A549 treated with ZK216348 at 1 μM for 4 hours (cell line): ENCODE measurements around the gene KLHL24. TPM values are rescaled to one million over a fixed set of nuclear protein-coding genes. Genes with fewer than 3 reads are reported as not detected.

Experiments used
- total RNA-seq: library from RNA; stranded (reverse); fragments of 200-300 nt; extraction: Qiagen RNA extraction; gene quantifications from 5 replicates; pipeline ENCODE4 v1.2.3, GENCODE V29; 2022; ENCODE audit warnings: low read depth

The KLHL24 gene
- 5.8 to 9.7 TPM (median 7.2 TPM) in 5 replicates for total RNA-seq

GRCh38 chr3:183635431-183636220 is at the start of gene KLHL24:
TSS of gene KLHL24 (plus strand) at chr3:183635623. CDS start at chr3:183650357, 14,734 bp downstream.

GRCh38 chr3:183697610-183698317 is 62.3 kb downstream of the KLHL24 start, which contains the start of gene YEATS2:
TSS of gene YEATS2 (plus strand) at chr3:183697797. CDS start at chr3:183715163, 17,366 bp downstream.

Other genes starting within 250 kb of the KLHL24 start
- gene MCF2L2, start 207.0 kb upstream of the KLHL24 start, total RNA-seq, result 0.14 to 0.83 TPM (median 0.26 TPM) in 5 replicates
- gene KLHL6, start 79.9 kb upstream of the KLHL24 start, total RNA-seq, result not detected in 5 replicates
- 10.7 to 13.5 TPM (median 11.9 TPM) in 5 replicates for gene YEATS2, start 62.2 kb downstream of the KLHL24 start, total RNA-seq
- gene MAP6D1, start 190.0 kb downstream of the KLHL24 start, total RNA-seq, result 4.0 to 7.8 TPM (median 6.9 TPM) in 5 replicates
- 61.4 to 67.9 TPM (median 65.1 TPM) in 5 replicates for gene PARL, start 249.3 kb downstream of the KLHL24 start, total RNA-seq